GM10847 (cell line): ENCODE data around the gene PDCL3.
A peak's percentile ranks its signal among the peaks of the same experiment; 100 is the strongest.

ENCODE experiments used
- POLR2A ChIP-seq: IDR thresholded peaks from 2 replicates; pipeline ENCODE4 v1.6.1; 2011; ENCODE audit not compliant: insufficient read length; ENCODE audit errors: extremely low read depth

Gene PDCL3

DNA sequence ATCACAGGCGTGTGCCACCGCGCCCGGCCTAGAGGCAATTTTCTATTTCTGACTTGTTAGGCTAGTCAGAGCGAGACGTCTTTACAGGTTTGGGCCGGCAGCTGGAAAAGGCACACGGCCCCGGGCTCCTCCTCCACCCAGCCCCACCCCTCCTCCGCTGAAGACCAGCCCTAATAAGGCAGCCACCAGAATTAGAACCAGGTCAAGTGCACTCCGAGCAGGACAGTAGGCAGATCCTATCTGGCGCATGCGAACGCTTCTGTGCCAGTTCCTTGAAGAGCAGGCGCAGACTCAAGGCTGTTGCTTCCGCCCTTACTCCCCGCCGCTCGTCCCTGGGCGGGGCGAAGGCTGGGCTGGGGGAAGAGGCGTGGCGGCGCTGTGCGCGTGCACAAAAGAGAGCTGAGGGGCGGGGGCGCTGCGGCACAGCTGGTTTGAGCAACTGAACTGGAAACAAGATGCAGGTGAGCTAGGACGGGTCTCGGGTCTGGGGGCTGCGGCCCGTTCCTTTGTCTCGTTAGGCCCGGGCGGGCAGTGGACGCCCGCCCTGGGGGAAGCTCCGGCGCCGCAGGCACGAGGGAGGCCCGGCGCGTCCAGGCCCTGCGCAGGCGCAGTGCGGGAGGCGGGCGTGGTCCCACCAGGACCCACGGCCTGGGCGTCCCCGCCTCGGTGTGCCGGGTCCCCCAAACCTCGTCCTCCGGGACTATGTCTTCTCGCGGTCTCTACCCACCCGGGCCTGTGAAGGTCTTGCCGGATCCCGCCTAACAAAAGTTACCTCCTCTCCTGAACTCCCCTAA is at the start of gene PDCL3:
PDCL3 (plus strand) TSS at position 381 of the 794 bp plus-strand sequence; CDS start at position 456, 75 bp downstream.
- TF ChIP-seq POLR2A = peak; percentile 55

GRCh38 chr2:100513650-100514049 is 49.1 kb upstream of the PDCL3 start:
- no peak for TF ChIP-seq POLR2A

GRCh38 chr2:100517556-100517955 is 45.2 kb upstream of the PDCL3 start:
- TF ChIP-seq POLR2A = no peak

DNA sequence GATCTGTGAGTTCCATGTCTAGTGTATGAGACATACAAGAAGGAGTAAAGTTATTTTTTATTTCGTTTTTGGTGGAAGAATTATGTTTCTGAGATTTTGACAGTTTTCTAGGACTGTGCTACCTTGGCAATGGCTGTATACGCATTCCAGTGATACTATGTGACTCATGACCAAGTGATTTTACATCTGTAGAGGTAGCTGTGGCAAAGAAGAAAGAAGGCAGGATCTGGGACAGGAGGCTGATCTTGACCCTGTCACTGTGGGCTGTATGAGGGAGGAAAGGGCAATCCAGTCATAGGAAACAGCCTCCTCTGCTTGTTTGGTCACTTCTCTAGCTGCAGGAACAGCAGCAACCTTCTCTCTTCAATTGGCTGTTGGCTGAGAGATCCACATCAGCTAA is 44.0 kb upstream of the PDCL3 start:
- no peak for TF ChIP-seq POLR2A

GRCh38 chr2:100520224-100520623 is 42.6 kb upstream of the PDCL3 start:
- TF ChIP-seq POLR2A = no peak

- no peak for TF ChIP-seq POLR2A
These were observed 40.4 kb upstream of the PDCL3 start for GRCh38 chr2:100522430-100522829.

- no peak for TF ChIP-seq POLR2A
These were observed 38.5 kb upstream of the PDCL3 start for GRCh38 chr2:100524331-100524730.

GRCh38 chr2:100526868-100527267 is 35.9 kb upstream of the PDCL3 start:
- no peak for TF ChIP-seq POLR2A

DNA sequence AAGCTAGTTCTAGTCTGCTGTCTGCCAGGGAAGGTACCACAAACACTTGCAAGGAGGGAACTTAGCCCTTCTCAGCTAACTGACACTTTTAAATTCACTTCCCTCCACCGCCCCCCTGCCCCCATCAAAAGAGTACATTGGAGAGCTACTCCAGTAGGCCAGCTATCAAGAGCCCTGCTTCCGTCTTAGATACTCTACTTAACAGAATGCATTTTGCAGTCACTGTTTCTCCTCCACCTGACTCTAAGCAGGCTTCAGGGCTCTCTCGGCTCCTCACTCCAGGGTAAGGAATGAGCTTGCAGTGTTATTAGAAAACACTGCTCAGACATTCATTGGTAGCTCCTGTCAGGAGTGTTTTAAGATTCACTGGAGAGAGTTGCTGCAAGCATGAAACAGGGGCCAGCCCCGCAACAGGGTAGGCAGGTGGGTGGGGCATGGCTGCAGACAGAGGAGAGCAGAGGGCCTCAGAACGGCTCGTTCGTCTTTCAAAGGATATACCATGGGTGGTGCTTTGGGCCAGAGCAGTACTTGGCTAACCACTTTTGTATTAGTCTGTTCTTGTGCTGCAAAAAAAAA is 35.3 kb upstream of the PDCL3 start:
- TF ChIP-seq POLR2A = no peak

DNA sequence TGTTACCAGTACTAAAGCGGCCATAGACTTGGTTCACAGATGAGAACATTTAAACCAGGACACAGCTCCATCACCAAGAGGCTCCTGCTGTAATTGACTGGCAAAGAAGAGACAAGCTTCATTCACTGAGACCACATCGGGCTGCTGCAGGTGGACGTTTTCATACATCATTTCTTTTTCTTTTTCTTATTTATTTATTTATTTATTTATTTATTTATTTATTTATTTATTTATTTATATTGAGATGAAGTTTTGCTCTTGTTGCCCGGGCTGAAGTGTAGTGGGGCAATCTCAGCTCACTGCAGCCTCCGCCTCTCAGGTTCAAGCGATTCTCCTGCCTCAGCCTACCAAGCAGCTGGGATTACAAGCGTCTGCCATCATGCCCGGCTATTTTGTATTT is 33.6 kb upstream of the PDCL3 start:
- TF ChIP-seq POLR2A = no peak

GRCh38 chr2:100529900-100530299 is 32.9 kb upstream of the PDCL3 start:
- TF ChIP-seq POLR2A = no peak

DNA sequence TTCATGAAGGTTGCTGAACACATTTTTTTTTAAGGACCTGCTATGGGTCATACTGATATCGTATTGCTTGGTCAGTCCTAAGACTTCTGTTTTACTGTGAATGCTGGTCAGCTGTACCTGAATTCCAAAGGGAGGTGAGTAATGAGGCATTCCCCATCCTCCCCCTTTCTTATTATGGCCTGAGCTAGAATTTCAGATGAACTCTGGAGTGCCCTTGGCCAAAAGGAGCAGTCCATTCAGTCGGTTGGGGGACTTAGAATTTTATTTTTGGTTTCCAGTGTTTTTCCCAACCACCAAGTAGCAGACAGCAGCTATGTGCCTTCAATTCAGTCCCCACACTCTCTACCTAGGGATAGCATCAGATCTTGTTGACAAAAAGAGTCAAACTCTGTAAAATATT is 26.9 kb upstream of the PDCL3 start:
- TF ChIP-seq POLR2A = no peak

- no peak for TF ChIP-seq POLR2A
These were observed 24.9 kb upstream of the PDCL3 start for GRCh38 chr2:100537918-100538317.

GRCh38 chr2:100539221-100539620 is 23.6 kb upstream of the PDCL3 start:
- no peak for TF ChIP-seq POLR2A

DNA sequence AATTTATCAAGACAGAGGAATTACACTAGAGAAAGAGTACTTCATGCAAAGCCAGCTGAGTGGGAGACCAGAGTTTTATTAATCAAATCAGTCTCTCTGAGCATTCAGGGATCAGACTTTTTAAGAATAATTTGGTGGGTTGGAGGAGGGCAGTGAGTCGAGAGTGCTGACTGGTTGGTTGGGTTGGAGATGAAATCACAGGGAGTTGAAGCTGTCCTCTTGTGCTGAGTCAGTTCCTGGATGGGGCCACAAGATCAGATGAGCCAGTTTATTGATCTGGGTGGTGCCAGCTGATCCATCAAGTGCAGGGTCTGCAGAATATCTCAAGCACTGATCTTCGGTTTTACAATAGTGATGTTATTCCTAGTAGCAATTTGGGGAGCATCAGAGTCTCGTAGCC is 21.4 kb upstream of the PDCL3 start:
- no peak for TF ChIP-seq POLR2A

DNA sequence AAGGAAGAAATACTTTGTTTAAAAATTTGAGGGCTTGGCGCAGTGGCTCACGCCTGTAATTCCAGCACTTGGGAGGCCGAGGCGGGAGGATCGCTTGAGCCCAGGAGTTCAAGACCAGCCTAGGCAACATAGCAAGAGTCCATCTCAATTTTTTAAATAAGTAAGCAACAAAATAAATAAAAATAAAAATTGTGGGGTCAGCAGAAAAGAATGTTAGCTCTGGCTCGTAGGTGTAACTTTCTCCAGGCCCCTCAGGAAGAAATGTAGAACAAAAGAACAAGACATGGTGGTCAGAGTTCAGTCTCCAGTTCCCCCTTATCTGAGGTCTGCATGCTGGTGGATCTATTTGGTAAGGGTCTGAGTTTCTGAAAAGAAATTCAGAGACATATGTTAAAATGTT is 20.4 kb upstream of the PDCL3 start:
- TF ChIP-seq POLR2A = no peak
